GM23338 (cell line): ENCODE results near the gene BMX. TPM values are rescaled to one million over a fixed set of nuclear protein-coding genes. Genes with fewer than 3 reads are reported as not detected.

Source experiments
- ATAC-seq: fragments of 200-7000 bp; cut with Tn5 transposase; 3 replicates; pipeline ENCODE4 v1.9.1; 2020
- DNase-seq: peaks from one replicate; pipeline ENCODE4 v3.0.0-alpha.2; 2015; ENCODE audit warnings: low spot score
- H2AFZ ChIP-seq: fragments of 200-600 bp; sonication (generic); 2 replicates; pipeline ENCODE4 v1.8.0; 2016; ENCODE audit warnings: antibody characterized with exemption, mild to moderate bottlenecking, moderate library complexity
- H3F3A ChIP-seq: fragments of 200-600 bp; sonication (generic); replicated peaks from 2 replicates; pipeline ENCODE4 v1.8.0; 2017; ENCODE audit warnings: antibody characterized with exemption, mixed run types, low read depth
- H3K27ac ChIP-seq: fragments of 200-600 bp; sonication (generic); 2 replicates; pipeline ENCODE4 v1.6.1; 2016; ENCODE audit warnings: low read depth
- H3K27me3 ChIP-seq: fragments of 200-600 bp; sonication (generic); 2 replicates; pipeline ENCODE4 v1.8.0; 2016; ENCODE audit warnings: mild to moderate bottlenecking, mixed run types, moderate library complexity; ENCODE audit not compliant: insufficient read depth
- H3K36me3 ChIP-seq: fragments of 200-600 bp; sonication (generic); 2 replicates; pipeline ENCODE4 v1.8.0; 2016; ENCODE audit warnings: mild to moderate bottlenecking; ENCODE audit not compliant: insufficient read depth
- H3K4me1 ChIP-seq: fragments of 200-600 bp; sonication (generic); 2 replicates; pipeline ENCODE4 v1.8.0; 2016; ENCODE audit warnings: mild to moderate bottlenecking, moderate library complexity; ENCODE audit not compliant: insufficient read depth
- H3K4me2 ChIP-seq: fragments of 200-600 bp; sonication (generic); 2 replicates; pipeline ENCODE4 v1.7.1; 2017; ENCODE audit warnings: mixed run types
- H3K4me3 ChIP-seq: fragments of 200-600 bp; sonication (generic); 2 replicates; pipeline ENCODE4 v1.6.1; 2016; ENCODE audit warnings: mixed run types
- H3K79me2 ChIP-seq: fragments of 200-600 bp; sonication (generic); replicated peaks from 2 replicates; pipeline ENCODE4 v1.8.0; 2017; ENCODE audit warnings: mild to moderate bottlenecking; ENCODE audit not compliant: insufficient read depth
- H3K9me2 ChIP-seq: fragments of 200-600 bp; sonication (generic); 2 replicates; pipeline ENCODE4 v1.8.0; 2017; ENCODE audit not compliant: insufficient read depth
- H4K20me1 ChIP-seq: fragments of 200-600 bp; sonication (generic); replicated peaks from 2 replicates; pipeline ENCODE4 v1.8.0; 2017; ENCODE audit warnings: mild to moderate bottlenecking; ENCODE audit not compliant: insufficient read depth
- H3K27ac Mint-ChIP-seq: 2 replicates; pipeline ENCODE4 v1.8.0; 2020; ENCODE audit warnings: inconsistent platforms, mild to moderate bottlenecking, moderate library complexity, mixed read lengths
- H3K27me3 Mint-ChIP-seq: 3 replicates; pipeline ENCODE4 v1.8.0; 2022; ENCODE audit warnings: low read depth, mild to moderate bottlenecking, moderate library complexity, mixed read lengths, inconsistent platforms; ENCODE audit not compliant: insufficient read depth, poor library complexity
- H3K36me3 Mint-ChIP-seq: 3 replicates; pipeline ENCODE4 v1.8.0; 2021; ENCODE audit warnings: low read depth, mild to moderate bottlenecking, inconsistent platforms, moderate library complexity, mixed read lengths
- H3K4me1 Mint-ChIP-seq: 3 replicates; pipeline ENCODE4 v1.8.0; 2020; ENCODE audit warnings: mild to moderate bottlenecking, inconsistent platforms, mixed read lengths
- H3K4me3 Mint-ChIP-seq: 3 replicates; pipeline ENCODE4 v1.8.0; 2021; ENCODE audit warnings: moderate library complexity, mild to moderate bottlenecking, inconsistent platforms, mixed read lengths
- H3K9me3 Mint-ChIP-seq: 3 replicates; pipeline ENCODE4 v1.8.0; 2020; ENCODE audit warnings: moderate library complexity, mild to moderate bottlenecking, inconsistent platforms, mixed read lengths
- CREB1 ChIP-seq: fragments of 250-450 bp; sonication (Bioruptor Pico); IDR thresholded peaks from 2 replicates; pipeline ENCODE4 v1.5.0; 2020; ENCODE audit warnings: low read depth, mild to moderate bottlenecking, moderate library complexity
- CTCF ChIP-seq, 2 experiments: fragments of 200-600 bp in 1 of 2; sonication (generic) in 1 of 2; conservative IDR thresholded peaks; 2 replicates each; pipeline versions ENCODE4 v1.5.1 to v1.6.1; 2016 to 2017; ENCODE audit warnings: antibody characterized with exemption in 2 of 2, low read depth in 2 of 2, mild to moderate bottlenecking in 2 of 2, moderate library complexity in 1 of 2
- ETS1 ChIP-seq: IDR thresholded peaks from 2 replicates; pipeline ENCODE4 v1.6.1; 2016; ENCODE audit warnings: antibody characterized with exemption
- EZH2 ChIP-seq: fragments of 200-600 bp; sonication (generic); IDR thresholded peaks from one replicate; pipeline ENCODE4 v1.8.0; 2017; ENCODE audit warnings: antibody characterized with exemption, mild to moderate bottlenecking, low read depth; ENCODE audit not compliant: unreplicated experiment
- EZH2phosphoT487 ChIP-seq: fragments of 200-600 bp; sonication (generic); IDR thresholded peaks from one replicate; pipeline ENCODE4 v1.8.1; 2018; ENCODE audit warnings: antibody characterized with exemption; ENCODE audit not compliant: unreplicated experiment
- JUNB ChIP-seq: IDR thresholded peaks from one replicate; pipeline ENCODE4 v1.6.1; 2016; ENCODE audit warnings: antibody characterized with exemption; ENCODE audit not compliant: unreplicated experiment
- NANOG ChIP-seq: IDR thresholded peaks from 2 replicates; pipeline ENCODE4 v1.6.1; 2016; ENCODE audit warnings: antibody characterized with exemption, borderline replicate concordance
- POLR2AphosphoS5 ChIP-seq: IDR thresholded peaks from 2 replicates; pipeline ENCODE4 v1.6.1; 2016; ENCODE audit warnings: antibody characterized with exemption, low read depth
- REST ChIP-seq: IDR thresholded peaks from one replicate; pipeline ENCODE4 v1.6.1; 2018; ENCODE audit warnings: antibody characterized with exemption; ENCODE audit not compliant: unreplicated experiment
- STAT1 ChIP-seq: IDR thresholded peaks from one replicate; pipeline ENCODE4 v1.6.1; 2016; ENCODE audit warnings: antibody characterized with exemption; ENCODE audit not compliant: unreplicated experiment
- ZNF114 ChIP-seq: fragments of 250-450 bp; sonication (Bioruptor Pico); IDR thresholded peaks from 2 replicates; pipeline ENCODE4 v1.5.0; 2020; ENCODE audit warnings: mild to moderate bottlenecking, moderate library complexity
- ZNF331 ChIP-seq: fragments of 250-450 bp; sonication (Bioruptor Pico); IDR thresholded peaks from 2 replicates; pipeline ENCODE4 v1.5.0; 2020; ENCODE audit warnings: low read depth, mild to moderate bottlenecking, moderate library complexity
- ZNF462 ChIP-seq: fragments of 250-450 bp; sonication (Bioruptor Pico); IDR thresholded peaks from 2 replicates; pipeline ENCODE4 v1.5.0; 2020; ENCODE audit warnings: mild to moderate bottlenecking, moderate library complexity
- polyA plus RNA-seq: library from polyadenylated mRNA; unstranded; fragments of >200 nt; fragmentation: Nextera tagmentation; extraction: Ambion mirVana; gene quantifications from 2 replicates; pipeline ENCODE4 v1.2.1, GENCODE V29; 2016
- total RNA-seq: library from RNA; depleted of rRNA; stranded (reverse); fragments of >200 nt; shearing (Covaris generic); gene quantifications from 2 replicates; pipeline ENCODE4 v1.2.3, GENCODE V29; 2014

The BMX gene
- total and polyA plus RNA-seq, 2 experiments from 2014 or later, result not detected

- Histone ChIP-seq H3K4me3 (no peak overlapping the region), H3K27me3 (no peaks in the 10 kb centered on the region), H3K4me2 (no peak overlapping the region), H3K36me3 (no peaks in the 10 kb centered on the region), H3K4me1 (no peaks in the 10 kb centered on the region), H3K9me2 (no peaks in the 10 kb centered on the region), H3K27ac (no peak overlapping the region), H3F3A (no peaks in the 10 kb centered on the region), H3K79me2 (no peaks in the 10 kb centered on the region), H4K20me1 (no peaks in the 10 kb centered on the region), H2AFZ (no peak overlapping the region)
- no peaks in the 10 kb centered on the region for H3K36me3 Mint-ChIP-seq
- H3K27me3 Mint-ChIP-seq, result no peaks in the 10 kb centered on the region
- TF ChIP-seq STAT1 (no peak), ZNF114 (CRISPR knock-in tag) (no peak), CTCF (conservative IDR thresholded peaks at IDR 0.05; ENCODE audit: low read depth in 2 of 2) (no peak), REST (no peak), NANOG (no peak), JUNB (no peak), EZH2 (no peak), POLR2AphosphoS5 (no peak), CREB1 (CRISPR knock-in tag) (no peak), ZNF462 (no peak), EZH2phosphoT487 (no peak), ZNF331 (CRISPR knock-in tag) (no peak), ETS1 (no peak)
- no peak overlapping the region for H3K27ac Mint-ChIP-seq
- H3K4me3 Mint-ChIP-seq, result no peak overlapping the region
- ATAC-seq (no peak), DNase-seq (no peak)
- no peaks in the 10 kb centered on the region for H3K9me3 Mint-ChIP-seq
- no peaks in the 10 kb centered on the region for H3K4me1 Mint-ChIP-seq
Observed at GRCh38 chrX:15522464-15522863, 21.9 kb downstream of the BMX start.
